ENCODE measurements around the gene ACACB.

Gene ACACB

DNA sequence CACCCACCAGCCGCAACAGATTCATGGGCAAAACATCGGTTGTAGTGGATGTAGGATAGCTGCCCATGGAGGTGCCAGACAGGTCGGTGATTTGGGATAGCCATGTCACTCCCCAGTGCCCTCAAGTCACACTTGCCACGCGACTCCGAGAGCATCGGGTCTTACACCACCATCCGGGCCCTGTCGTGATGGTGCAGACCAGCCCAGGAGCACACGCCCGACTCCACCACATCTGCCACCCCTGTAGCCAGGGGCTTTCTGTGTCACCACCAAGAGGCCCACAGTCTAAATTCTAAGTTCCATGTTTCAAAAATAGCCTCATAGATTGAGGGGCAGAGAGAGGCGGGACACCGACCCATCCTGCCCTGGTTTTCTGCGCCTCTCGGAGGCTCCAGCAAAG lies 174.7 kb downstream of the ACACB start:
- TF ChIP-seq, protein P1, sequence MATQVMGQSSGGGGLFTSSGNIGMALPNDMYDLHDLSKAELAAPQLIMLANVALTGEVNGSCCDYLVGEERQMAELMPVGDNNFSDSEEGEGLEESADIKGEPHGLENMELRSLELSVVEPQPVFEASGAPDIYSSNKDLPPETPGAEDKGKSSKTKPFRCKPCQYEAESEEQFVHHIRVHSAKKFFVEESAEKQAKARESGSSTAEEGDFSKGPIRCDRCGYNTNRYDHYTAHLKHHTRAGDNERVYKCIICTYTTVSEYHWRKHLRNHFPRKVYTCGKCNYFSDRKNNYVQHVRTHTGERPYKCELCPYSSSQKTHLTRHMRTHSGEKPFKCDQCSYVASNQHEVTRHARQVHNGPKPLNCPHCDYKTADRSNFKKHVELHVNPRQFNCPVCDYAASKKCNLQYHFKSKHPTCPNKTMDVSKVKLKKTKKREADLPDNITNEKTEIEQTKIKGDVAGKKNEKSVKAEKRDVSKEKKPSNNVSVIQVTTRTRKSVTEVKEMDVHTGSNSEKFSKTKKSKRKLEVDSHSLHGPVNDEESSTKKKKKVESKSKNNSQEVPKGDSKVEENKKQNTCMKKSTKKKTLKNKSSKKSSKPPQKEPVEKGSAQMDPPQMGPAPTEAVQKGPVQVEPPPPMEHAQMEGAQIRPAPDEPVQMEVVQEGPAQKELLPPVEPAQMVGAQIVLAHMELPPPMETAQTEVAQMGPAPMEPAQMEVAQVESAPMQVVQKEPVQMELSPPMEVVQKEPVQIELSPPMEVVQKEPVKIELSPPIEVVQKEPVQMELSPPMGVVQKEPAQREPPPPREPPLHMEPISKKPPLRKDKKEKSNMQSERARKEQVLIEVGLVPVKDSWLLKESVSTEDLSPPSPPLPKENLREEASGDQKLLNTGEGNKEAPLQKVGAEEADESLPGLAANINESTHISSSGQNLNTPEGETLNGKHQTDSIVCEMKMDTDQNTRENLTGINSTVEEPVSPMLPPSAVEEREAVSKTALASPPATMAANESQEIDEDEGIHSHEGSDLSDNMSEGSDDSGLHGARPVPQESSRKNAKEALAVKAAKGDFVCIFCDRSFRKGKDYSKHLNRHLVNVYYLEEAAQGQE (IDR thresholded peaks at IDR 0.05; ENCODE audit: insufficient read depth in 1 of 2, low read depth in 2 of 2, low read length in 2 of 2), result no peak
- TF ChIP-seq TAF1 (IDR thresholded peaks at IDR 0.05; ENCODE audit: borderline replicate concordance, insufficient read depth, low read length), result no peak
- TF ChIP-seq POLR2AphosphoS5 (IDR thresholded peaks at IDR 0.05; ENCODE audit: low read depth, low read length), result no peak
- no peak for TF ChIP-seq FOXP2 (optimal IDR thresholded peaks at IDR 0.05; ENCODE audit: borderline replicate concordance, extremely low read depth, extremely low read length, insufficient read depth)
- no peak for TF ChIP-seq SIN3A (IDR thresholded peaks at IDR 0.05; ENCODE audit: borderline replicate concordance, insufficient read depth, low read length)

DNA sequence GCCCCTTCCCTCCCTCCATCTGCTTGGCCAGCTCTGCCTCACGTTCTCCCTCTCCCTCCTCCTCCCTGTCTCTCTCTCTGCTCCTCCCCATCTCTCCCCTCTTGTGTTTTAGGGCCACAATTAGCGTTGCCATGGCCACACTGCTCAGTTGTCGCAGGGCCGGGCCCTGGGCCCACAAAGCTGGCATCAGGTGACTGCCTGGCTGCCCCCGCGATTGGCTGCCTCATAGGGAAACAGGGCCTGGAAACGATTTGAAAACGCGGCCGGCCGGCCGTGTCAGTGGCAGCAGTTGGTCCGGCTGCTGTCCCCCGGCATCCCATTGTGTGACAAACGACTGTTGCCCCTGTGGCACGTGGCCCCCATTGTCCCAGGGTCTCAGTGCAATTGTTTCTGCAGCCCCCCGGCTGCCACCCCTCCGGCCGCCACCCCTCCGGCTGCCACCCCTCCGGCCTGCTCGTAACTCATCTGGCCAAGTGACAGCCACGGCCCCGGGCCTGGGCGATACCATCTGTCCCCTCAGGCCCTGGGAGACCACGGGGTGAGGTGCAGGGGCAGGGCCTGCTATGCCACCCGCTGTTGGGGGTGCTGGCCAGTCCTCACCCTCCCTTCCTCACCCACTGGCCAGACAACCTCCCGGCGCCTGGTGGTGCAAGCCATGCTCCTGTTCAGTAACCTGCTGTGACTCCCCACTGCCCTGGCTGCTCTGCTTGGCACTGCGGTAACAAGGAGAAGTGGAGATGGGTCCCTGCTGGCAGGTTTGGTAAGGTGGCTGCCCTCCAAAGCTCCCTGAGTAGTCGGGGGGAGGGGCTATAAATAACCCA lies 175.3 kb downstream of the ACACB start:
- TF ChIP-seq TAF1 (IDR thresholded peaks at IDR 0.05; ENCODE audit: borderline replicate concordance, insufficient read depth, low read length), result no peak
- no peak for TF ChIP-seq FOXP2 (optimal IDR thresholded peaks at IDR 0.05; ENCODE audit: borderline replicate concordance, extremely low read depth, extremely low read length, insufficient read depth)
- TF ChIP-seq POLR2AphosphoS5 (IDR thresholded peaks at IDR 0.05; ENCODE audit: low read depth, low read length), result no peak
- TF ChIP-seq SIN3A (IDR thresholded peaks at IDR 0.05; ENCODE audit: borderline replicate concordance, insufficient read depth, low read length), result no peak
- TF ChIP-seq, protein P1 (IDR thresholded peaks at IDR 0.05; ENCODE audit: insufficient read depth in 1 of 2, low read depth in 2 of 2, low read length in 2 of 2), result no peak

DNA sequence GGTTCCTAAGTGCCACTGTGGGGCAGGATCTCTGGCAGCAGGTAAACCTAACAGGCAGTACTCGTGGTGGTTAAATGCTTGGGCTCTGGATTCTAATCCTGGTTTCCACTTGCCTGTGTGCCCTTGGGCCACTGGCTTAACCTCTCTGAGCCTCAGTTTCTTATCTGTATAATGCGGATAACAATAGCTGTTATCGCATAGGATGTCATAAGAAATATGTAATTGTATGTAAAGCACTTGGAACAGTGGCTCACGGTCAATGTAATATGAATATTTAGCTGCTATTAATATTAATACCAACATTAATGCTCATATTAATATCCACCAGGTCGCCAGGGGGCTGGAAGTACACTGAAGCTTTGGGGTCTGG lies 175.9 kb downstream of the ACACB start:
- TF ChIP-seq, protein P1 (IDR thresholded peaks at IDR 0.05; ENCODE audit: insufficient read depth in 1 of 2, low read depth in 2 of 2, low read length in 2 of 2), result no peak
- TF ChIP-seq FOXP2 (optimal IDR thresholded peaks at IDR 0.05; ENCODE audit: borderline replicate concordance, extremely low read depth, extremely low read length, insufficient read depth) (no peak), POLR2AphosphoS5 (IDR thresholded peaks at IDR 0.05; ENCODE audit: low read depth, low read length) (no peak), TAF1 (IDR thresholded peaks at IDR 0.05; ENCODE audit: borderline replicate concordance, insufficient read depth, low read length) (no peak), SIN3A (IDR thresholded peaks at IDR 0.05; ENCODE audit: borderline replicate concordance, insufficient read depth, low read length) (no peak)

DNA sequence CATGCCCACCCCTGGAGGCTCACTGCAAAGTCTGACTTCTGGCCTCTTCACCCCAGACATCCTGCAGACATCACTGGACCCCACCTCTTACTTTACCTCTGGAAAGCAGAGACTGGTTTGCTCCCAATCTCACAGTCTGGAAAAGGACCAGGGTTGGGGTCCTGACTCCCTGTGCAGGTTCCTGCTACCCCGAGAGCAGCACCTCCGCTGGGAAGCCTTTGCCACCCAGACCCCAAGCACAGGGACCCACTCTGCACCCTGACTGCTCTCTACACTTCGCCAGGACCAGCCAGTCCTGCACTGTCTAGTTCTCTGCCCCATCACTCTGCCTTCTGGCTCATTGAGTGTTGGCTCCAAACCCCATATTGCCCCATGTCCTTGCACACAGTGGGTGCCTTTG lies 176.7 kb downstream of the ACACB start:
- TF ChIP-seq POLR2AphosphoS5 (IDR thresholded peaks at IDR 0.05; ENCODE audit: low read depth, low read length) (no peak), FOXP2 (optimal IDR thresholded peaks at IDR 0.05; ENCODE audit: borderline replicate concordance, extremely low read depth, extremely low read length, insufficient read depth) (no peak), TAF1 (IDR thresholded peaks at IDR 0.05; ENCODE audit: borderline replicate concordance, insufficient read depth, low read length) (no peak), SIN3A (IDR thresholded peaks at IDR 0.05; ENCODE audit: borderline replicate concordance, insufficient read depth, low read length) (no peak)
- TF ChIP-seq, protein P1 (IDR thresholded peaks at IDR 0.05; ENCODE audit: insufficient read depth in 1 of 2, low read depth in 2 of 2, low read length in 2 of 2), result no peak
